Measurements from ENCODE around the gene LARP4B. TPM values are rescaled to one million over a fixed set of nuclear protein-coding genes. Genes with fewer than 3 reads are reported as not detected.

LARP4B gene
- 78.3 TPM for total RNA-seq

GRCh38 chr10:931326-932318 is at the start of gene LARP4B:
Gene LARP4B (minus strand): TSS chr10:931705. CDS start chr10:885721, 45,984 bp downstream.
- H3K4me1 ChIP-seq, result peaks cover 52% of the 10 kb centered on the region
- H3K27me3 ChIP-seq, result no peaks in the 10 kb centered on the region
- H3K27ac ChIP-seq, result peak within 1 kb of the TSS; percentile 99
- TF ChIP-seq POLR2A (IDR thresholded peaks at IDR 0.05) (peak in 1 of 2 donors; percentile 68), POLR2AphosphoS5 (IDR thresholded peaks at IDR 0.05; ENCODE audit: insufficient read depth in 1 of 2, low read depth in 1 of 2) (peak; percentile 67 to 68), CTCF (IDR thresholded peaks at IDR 0.05) (no peak)
- intact Hi-C loops (cut with DNase I), result loop anchor here (5.0 to 10.0 kb wide), 2 partner anchors 56 to 123 kb away; partner anchors contain the start of genes GTPBP4 and WDR37
- peak in 1 of 2 donors; percentile 96 for DNase-seq (ENCODE audit: extremely low spot score in 2 of 2)
- no peaks in the 10 kb centered on the region for H3K9me3 ChIP-seq
- peak within 1 kb of the TSS; percentile 89 to 91 for H3K4me3 ChIP-seq
- H3K36me3 ChIP-seq, result no peaks in the 10 kb centered on the region

- H3K4me1 ChIP-seq, result no peaks in the 10 kb centered on the region
- H3K9me3 ChIP-seq, result peaks cover 7% of the 10 kb centered on the region
- H3K36me3 ChIP-seq, result no peaks in the 10 kb centered on the region
- H3K27ac ChIP-seq, result no peak overlapping the region
- TF ChIP-seq POLR2A (IDR thresholded peaks at IDR 0.05) (no peak), POLR2AphosphoS5 (IDR thresholded peaks at IDR 0.05; ENCODE audit: insufficient read depth in 1 of 2, low read depth in 1 of 2) (no peak), CTCF (IDR thresholded peaks at IDR 0.05) (no peak)
- H3K27me3 ChIP-seq, result no peaks in the 10 kb centered on the region
- DNase-seq (ENCODE audit: extremely low spot score in 2 of 2), result no peak
- H3K4me3 ChIP-seq, result no peak overlapping the region
- intact Hi-C loops (cut with DNase I), result no loop called here
Measured at GRCh38 chr10:980468-981093, 49.1 kb upstream of the LARP4B start.

GRCh38 chr10:978826-979421 is 47.4 kb upstream of the LARP4B start:
- DNase-seq (ENCODE audit: extremely low spot score in 2 of 2), result no peak
- TF ChIP-seq CTCF (IDR thresholded peaks at IDR 0.05), result no peak
- no peak for TF ChIP-seq POLR2AphosphoS5 (IDR thresholded peaks at IDR 0.05; ENCODE audit: insufficient read depth in 1 of 2, low read depth in 1 of 2)
- no peak for TF ChIP-seq POLR2A (IDR thresholded peaks at IDR 0.05)
- Histone ChIP-seq H3K4me1 (no peaks in the 10 kb centered on the region), H3K9me3 (peaks cover 7% of the 10 kb centered on the region), H3K27ac (no peak overlapping the region), H3K36me3 (no peaks in the 10 kb centered on the region), H3K4me3 (no peak overlapping the region), H3K27me3 (no peaks in the 10 kb centered on the region)
- intact Hi-C loops (cut with DNase I), result no loop called here

GRCh38 chr10:976316-976715 is 44.8 kb upstream of the LARP4B start:
- Histone ChIP-seq H3K36me3 (no peaks in the 10 kb centered on the region), H3K27ac (no peak overlapping the region), H3K4me3 (no peak overlapping the region), H3K9me3 (peaks cover 7% of the 10 kb centered on the region), H3K4me1 (no peaks in the 10 kb centered on the region), H3K27me3 (no peaks in the 10 kb centered on the region)
- no peak for TF ChIP-seq POLR2AphosphoS5 (IDR thresholded peaks at IDR 0.05; ENCODE audit: insufficient read depth in 1 of 2, low read depth in 1 of 2)
- no peak for TF ChIP-seq CTCF (IDR thresholded peaks at IDR 0.05)
- no peak for TF ChIP-seq POLR2A (IDR thresholded peaks at IDR 0.05)
- intact Hi-C loops (cut with DNase I), result no loop called here
- no peak for DNase-seq (ENCODE audit: extremely low spot score in 2 of 2)

Measured in vagina (tissue), 2 donors.